SKM-1 treated with dmso at 0.1 percent for 144 hours (cell line): ENCODE data around the gene NT5DC2.

Experiments used
- DNase-seq: peaks from one replicate; lab custom pipeline; 2025; ENCODE audit not compliant: unreplicated experiment; lab: John Stamatoyannopoulos, UW

NT5DC2 gene

GRCh38 chr3:52490035-52490938 lies 43.4 kb downstream of the NT5DC2 start:
- DNase-seq: no peak

- DNase-seq: no peak
Observed at GRCh38 chr3:52489453-52489852, 44.2 kb downstream of the NT5DC2 start.

- DNase-seq: no peak
Observed at GRCh38 chr3:52488746-52489145, 44.9 kb downstream of the NT5DC2 start.

GRCh38 chr3:52487788-52488691 lies 45.6 kb downstream of the NT5DC2 start:
- no peak for DNase-seq

- no peak for DNase-seq
Observed at GRCh38 chr3:52487050-52487787, 46.4 kb downstream of the NT5DC2 start.

- DNase-seq: no peak
Observed at GRCh38 chr3:52484680-52485461, 48.8 kb downstream of the NT5DC2 start.

- DNase-seq: no peak
Observed at GRCh38 chr3:52483577-52484381, 49.9 kb downstream of the NT5DC2 start.

- DNase-seq: no peak
Observed at GRCh38 chr3:52483081-52483480, 50.6 kb downstream of the NT5DC2 start.

- no peak for DNase-seq
Observed at GRCh38 chr3:52481819-52482521, 51.7 kb downstream of the NT5DC2 start.

- no peak for DNase-seq
Observed at GRCh38 chr3:52480768-52481715, 52.6 kb downstream of the NT5DC2 start.

- DNase-seq: no peak
Observed at GRCh38 chr3:52479877-52480575, 53.6 kb downstream of the NT5DC2 start.

- DNase-seq: no peak
Observed at GRCh38 chr3:52479037-52479876, 54.4 kb downstream of the NT5DC2 start.

- DNase-seq: no peak
Observed at GRCh38 chr3:52477796-52478095, 55.9 kb downstream of the NT5DC2 start.

GRCh38 chr3:52477076-52477795 lies 56.4 kb downstream of the NT5DC2 start:
- no peak for DNase-seq
